ENCODE results near the gene ERCC2.

DNA sequence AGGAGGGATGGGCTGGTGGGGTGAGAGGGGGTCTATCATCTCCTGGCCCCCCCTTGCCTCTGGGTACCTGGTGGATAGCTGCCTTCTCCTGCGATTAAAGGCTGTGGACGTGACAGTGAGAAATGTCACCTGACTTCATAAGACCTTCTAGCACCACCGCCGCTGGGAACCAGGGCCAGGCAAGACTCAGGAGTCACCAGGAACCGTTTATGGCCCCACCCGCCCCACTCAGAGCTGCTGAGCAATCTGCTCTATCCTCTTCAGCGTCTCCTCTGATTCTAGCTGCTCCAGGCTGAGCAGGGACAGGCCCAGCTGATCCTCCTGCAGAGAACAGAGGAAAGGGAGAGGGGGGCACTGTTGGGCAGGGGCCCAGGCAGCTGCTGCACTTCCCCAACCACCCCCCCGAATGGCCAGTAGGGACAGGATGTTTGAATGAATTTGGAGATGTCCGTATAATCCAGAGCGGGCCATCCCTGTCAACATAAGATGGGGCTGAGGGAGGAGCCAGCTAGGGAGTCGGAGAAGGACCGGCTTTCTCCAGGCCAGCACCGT is 18.9 kb downstream of the ERCC2 start:
- TF ChIP-seq EZH2 (IDR thresholded peaks at IDR 0.05; ENCODE audit: insufficient read depth, low read length), result no peak
- TF ChIP-seq, protein P1, sequence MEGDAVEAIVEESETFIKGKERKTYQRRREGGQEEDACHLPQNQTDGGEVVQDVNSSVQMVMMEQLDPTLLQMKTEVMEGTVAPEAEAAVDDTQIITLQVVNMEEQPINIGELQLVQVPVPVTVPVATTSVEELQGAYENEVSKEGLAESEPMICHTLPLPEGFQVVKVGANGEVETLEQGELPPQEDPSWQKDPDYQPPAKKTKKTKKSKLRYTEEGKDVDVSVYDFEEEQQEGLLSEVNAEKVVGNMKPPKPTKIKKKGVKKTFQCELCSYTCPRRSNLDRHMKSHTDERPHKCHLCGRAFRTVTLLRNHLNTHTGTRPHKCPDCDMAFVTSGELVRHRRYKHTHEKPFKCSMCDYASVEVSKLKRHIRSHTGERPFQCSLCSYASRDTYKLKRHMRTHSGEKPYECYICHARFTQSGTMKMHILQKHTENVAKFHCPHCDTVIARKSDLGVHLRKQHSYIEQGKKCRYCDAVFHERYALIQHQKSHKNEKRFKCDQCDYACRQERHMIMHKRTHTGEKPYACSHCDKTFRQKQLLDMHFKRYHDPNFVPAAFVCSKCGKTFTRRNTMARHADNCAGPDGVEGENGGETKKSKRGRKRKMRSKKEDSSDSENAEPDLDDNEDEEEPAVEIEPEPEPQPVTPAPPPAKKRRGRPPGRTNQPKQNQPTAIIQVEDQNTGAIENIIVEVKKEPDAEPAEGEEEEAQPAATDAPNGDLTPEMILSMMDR (IDR thresholded peaks at IDR 0.05; ENCODE audit: insufficient read depth, low read depth, low read length), result no peak
